GDM1 (cell line): Measurements from ENCODE around the gene ACKR3.

Experiments used
- DNase-seq: peaks from one replicate; lab custom pipeline; 2025; lab: John Stamatoyannopoulos, UW

Gene ACKR3

DNA sequence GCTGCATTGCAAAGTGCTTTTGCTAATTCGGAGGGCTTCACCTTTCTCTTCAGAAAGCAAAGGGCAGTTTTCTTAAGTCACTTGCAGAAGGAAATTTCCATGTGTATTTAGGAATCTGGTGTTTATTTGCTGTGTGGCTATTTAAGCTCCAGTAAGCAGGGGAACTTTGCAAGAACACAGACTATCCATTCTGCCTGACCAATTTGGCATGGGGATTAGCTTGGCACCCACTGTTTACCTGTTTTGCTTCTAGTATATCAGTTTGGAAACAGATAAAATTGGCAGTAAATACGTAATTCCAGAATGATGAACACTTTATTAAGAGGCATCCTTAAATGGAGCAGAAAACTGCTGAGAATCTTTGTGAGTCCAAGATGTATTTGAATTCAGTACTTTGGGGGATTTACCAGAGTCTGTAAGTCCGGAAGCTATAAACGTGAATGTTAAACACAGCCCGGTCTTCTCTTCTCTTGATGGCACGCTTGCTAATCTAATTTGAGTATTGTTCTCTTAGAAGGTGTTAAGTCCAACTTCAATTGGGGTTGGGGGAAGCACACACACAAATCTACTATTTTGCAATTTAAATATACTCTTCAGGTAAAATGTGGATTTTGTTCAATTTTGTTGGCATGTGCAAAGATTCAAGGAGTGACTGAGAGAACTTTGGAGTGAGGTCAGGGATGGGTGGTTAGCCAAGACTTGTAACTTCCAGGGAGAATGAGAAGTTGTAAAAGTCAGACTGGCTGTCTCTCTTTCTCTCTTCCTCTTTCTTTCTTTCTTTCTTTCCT is 650 bp downstream of the ACKR3 start:
- DNase-seq: no peak

DNA sequence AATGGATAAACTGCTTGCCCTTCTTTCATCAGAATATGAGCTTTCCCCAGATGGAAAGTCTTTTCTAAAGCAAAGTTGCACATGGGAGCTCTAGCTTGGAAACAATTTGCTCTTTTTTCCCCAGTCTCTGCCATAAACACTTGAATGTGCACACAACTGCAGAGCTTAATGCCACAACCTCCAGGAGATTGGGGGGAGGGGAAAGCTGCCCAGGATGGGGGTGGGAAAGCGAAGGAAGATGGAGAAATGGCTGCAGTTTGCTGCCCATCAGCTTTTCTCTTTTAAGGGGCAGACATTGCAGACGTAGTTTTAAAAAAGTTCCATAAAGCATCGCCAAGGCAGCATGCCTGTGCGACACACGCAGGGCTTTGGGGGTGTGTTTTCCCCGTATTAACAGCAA is 1.5 kb downstream of the ACKR3 start:
- DNase-seq: no peak

DNA sequence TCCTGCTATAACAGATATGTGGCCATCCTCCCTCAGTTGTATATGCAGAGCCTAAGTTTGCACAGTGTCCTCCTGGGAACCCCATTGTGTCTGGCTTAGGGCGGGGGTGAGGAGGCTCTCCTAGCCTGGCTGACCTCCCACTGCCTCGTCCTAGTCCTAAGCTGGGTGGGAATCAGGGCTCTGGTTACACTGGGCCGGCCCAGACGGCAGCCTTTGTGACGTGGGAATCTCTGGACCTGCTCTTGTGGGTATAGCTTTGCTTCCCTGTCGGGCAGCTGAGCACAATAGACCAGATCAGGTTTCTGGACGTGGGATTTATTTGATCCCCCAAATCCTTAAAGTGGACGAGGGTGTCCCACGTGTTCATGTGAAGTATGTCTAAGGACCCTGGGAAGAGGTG is 2.9 kb downstream of the ACKR3 start:
- no peak for DNase-seq

DNA sequence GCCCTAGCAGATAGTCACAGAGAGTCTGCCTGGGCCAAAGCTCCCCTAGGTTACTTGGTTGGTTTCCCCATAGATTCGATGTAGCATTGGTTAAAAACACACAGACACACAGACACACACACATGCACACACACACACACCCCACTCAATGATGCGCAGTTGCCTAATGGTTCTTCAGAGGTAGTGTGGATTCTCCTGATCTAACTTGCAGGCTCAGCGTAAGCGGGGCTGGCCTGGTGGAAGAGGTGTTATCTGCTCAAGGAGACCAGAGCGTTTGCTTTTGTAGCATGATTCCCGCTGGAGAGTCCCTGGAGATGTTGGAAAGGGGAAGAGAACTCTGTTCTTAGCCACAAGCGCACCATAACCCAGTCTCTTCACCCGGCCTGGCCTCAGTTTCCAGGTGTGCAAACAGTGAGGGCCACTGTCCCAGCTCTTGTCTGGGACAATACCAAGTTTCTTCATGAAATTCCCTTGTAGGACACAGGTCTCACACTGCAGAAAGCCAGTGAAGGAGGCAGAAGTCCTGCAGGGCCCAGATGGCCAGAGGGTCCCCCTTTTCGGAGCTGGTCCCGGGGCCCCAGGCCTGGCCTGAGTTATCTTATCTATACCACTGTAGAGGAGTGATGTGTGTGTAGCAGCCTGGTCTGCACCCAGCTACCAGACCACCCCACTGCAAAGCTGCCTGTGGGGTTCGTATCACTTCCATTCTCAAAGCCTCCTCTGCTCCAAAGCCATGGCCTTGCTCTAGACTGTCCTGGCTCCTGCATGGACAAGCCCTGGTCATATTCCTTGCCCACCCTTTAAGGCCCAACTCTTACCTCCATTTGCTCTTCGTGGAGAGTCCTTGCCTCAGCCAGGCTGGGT is 3.7 kb downstream of the ACKR3 start:
- no peak for DNase-seq

DNA sequence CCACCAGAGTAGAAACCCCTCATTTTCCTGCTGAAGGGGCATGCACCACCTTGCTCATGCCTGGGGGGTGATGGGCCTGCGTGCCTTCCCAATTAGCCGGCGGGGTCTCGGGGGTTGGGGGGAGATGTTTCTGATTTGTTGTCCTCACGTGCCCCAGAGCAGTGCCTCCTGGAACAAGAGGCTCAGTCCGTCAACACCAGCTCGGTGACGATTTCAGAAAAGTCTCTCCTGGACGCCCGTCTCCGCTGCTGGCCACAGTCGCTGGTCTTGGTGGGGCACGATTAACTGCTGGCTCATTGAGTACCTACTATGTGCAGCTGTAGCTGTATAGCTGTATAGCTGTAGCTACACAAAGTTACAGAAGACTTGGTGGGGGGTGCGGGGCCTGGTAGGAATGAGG is 4.4 kb downstream of the ACKR3 start:
- no peak for DNase-seq

DNA sequence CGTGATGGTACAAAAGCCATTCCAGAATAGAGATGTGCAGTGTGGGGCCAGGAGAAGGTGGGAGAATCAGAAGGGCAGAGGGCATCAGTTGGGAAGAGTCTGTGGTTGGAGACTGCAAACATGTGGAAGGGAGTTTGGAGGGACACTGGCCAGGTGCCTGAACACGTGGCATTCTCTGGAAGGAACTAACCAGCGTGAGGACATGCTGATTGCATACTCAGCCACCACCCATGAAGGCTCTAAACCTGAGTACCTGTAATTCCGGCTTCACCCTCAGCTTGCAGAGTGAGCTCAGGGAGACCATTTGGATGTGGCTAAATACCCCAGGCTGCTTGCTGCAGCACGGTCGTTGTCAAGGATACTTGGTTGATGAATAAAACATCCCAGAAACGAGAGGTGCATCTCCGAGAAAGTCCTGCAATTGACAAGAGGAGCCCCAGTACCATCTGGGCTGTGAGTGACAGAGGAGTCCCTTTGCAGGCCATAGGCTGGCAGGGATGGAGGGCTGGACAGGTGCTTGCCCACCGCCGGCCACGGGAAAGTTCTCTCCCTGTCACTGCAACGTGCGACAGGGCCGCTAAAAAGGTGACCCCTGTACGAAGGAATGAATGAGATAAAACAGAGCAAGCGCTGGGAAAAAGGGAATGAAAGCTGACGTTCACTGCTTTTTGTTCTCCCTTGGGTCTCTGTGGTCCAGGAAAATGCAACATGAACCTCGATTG is 5.0 kb downstream of the ACKR3 start:
- no peak for DNase-seq

DNA sequence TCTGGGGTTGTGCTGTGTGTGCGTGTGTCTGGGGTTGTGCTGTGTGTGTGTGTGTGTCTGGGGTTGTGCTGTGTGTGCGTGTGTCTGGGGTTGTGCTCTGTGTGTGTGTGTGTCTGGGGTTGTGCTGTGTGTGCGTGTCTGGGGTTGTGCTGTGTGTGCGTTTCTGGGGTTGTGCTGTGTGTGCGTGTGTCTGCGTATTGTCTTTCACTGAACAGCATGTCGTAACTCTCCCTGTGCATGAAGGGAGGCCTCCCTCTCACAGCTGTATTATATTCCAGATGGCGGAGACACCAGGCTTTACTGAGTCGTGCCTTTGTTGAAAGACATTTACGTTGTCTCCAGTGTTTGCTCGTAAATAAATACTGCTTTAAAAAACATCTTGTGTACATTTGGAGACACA is 5.9 kb downstream of the ACKR3 start:
- no peak for DNase-seq

DNA sequence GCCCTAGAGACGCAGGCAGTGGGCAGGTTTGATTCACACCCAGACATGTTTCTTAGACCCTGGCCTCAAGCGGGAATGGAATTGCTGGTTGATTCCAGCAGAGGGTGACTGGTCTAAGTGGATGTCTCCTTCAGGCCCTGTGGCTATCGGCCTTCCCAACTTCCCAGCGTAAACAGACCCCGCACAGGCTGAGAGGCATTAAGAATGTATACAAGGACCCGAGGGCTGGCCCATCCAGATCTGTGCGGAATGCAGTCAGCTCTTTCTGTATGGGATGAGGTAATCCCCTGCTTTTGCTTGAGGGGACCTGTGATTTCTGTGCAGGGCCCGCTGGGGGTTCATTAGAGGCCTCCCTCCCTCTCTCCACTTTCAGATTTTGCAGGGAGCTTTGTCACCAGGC is 6.5 kb downstream of the ACKR3 start:
- no peak for DNase-seq

DNA sequence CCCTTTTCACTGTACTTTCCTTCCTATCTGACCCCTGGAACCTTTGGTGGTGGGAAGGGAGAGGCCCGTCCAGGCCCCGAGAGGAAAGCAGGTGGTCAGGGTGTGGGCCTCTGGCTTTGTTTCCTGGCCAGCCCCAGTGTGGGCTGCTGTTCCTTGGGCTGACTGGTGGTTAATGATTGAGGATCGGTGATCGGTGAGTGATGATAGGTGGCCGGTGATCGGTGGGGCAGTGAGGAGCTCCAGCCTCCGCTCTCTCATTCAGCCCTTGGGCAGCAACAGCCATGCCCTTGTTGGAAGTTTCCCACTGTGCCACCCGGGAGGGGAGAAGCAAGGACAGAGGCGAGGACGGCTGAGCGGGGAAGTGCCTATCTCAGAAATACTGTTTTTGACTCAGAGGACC is 7.3 kb downstream of the ACKR3 start:
- DNase-seq: no peak

DNA sequence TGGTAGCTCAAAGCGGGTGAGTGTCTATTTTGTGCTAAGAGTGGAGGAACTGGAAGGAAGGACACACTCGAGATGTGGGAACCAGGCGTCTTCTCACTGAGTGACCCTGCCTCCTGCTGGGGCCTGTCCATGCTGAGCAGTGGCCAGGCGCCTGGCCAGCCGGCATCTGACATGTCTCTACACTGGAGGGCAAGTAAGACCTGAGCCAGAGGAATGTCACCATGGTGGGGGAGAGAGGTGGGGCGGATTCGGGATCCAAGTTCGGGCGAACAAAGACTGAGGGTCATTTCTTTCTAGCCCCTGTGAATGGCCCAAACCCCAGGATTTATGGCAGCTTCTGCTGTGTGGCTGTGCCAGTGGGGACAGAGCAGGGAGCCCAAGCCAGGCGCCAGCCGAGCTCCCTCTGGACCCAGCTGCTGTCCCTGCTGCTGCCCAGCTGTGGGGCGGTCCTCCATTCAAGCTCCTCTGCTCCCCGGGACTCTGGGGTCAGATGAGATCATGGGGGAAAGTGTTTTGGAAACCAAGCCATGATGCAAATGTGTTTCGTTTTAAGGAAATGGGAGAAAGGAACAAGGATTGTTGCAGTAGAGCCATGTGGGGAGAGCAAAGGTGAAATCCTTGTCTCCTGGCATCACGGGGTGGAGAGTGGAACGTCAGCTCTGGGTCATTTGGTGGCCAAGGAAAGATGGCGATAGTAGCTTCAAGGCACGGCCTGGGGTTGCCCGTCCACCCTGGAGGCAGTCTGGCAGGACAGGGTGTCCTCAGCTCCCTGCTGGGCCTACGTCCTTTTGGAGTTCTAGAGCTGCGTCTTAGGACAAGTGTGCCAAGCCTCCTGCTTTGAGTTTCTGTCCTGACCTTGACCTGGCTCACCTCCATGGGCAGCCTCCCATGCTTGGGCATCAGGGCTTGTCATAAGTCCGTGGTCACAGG is 8.1 kb downstream of the ACKR3 start:
- no peak for DNase-seq

DNA sequence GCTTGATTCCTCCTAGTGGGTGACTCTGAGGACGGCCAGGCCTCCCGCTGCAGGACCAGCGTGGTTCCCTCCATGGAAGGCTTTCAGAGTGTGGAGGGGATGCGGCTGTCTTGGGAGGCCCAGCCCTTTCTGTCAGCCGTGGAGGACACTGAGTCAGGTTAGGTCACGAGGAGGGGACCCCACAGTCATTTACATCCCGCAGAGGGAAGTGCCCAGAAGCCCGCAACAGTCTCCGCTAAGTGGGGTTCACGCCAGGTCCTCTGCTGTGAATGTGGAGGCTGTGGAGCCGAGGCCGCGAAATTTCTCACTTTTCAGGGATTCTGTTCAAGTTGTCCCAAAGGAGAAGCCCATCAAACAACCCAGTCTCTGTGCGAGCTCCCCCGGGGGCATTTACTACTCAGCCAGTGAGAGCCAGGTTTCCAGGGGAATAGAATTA is 8.8 kb downstream of the ACKR3 start:
- DNase-seq: no peak

DNA sequence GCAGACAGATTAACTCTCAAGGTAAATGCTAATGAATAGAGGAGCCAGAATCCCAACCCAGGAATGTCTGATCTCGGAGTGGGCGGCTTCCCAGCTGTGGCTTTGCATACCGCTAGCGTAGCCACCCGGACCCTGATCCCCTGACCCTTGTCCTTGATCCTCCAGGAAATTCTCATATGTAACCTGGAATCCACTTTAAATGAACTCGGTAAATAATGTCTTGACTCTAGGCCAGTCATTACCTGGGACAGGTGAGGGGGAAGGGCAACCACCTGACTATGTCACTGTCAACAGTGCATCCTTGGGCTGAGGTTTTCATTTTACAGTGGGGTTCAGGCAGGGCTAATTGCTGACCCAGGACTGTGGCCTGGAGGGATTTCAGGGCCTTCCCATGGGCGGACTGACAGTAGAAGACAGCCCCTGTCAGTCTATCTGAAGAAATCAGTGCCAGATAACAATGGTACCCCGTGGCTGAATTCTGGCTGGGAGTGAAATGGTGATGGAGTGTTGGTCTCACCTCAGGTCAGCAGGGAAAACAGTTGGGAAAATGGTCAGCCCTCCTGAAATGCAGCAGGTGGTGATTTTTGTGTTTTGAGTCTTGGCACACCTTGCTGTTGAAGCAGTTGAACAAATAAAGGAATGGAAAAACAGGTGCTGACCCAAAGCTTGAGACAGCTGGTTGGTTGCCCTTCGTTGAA is 9.6 kb downstream of the ACKR3 start:
- DNase-seq: no peak

DNA sequence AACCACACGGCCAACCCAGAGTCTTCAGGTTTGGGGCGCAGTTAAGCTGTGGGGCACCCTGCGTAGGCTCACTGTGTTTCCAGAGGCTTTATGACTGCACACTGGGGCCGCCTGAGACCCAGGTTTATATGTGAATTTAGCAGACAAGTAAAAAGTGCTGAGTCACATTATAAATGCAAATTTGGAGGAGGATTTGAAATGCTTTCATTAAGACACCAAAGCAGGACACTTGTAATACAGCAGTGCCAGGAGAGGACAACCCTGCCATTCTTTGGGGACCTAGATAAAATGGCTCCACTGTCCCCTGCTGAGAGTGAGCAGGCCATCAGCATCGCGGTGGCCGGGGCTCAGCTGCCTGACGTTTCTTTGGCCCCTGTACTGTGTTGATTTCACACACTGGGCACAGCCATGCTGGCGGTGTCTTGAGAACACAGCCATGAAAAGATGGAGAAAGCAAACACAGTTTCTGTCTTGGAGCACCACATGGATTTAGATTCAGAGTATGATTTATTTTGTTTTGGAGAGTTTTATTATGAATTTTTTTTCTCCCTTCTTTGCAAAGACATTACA is 10.2 kb downstream of the ACKR3 start:
- no peak for DNase-seq

DNA sequence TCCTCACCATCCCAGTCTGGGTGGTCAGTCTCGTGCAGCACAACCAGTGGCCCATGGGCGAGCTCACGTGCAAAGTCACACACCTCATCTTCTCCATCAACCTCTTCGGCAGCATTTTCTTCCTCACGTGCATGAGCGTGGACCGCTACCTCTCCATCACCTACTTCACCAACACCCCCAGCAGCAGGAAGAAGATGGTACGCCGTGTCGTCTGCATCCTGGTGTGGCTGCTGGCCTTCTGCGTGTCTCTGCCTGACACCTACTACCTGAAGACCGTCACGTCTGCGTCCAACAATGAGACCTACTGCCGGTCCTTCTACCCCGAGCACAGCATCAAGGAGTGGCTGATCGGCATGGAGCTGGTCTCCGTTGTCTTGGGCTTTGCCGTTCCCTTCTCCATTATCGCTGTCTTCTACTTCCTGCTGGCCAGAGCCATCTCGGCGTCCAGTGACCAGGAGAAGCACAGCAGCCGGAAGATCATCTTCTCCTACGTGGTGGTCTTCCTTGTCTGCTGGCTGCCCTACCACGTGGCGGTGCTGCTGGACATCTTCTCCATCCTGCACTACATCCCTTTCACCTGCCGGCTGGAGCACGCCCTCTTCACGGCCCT is 11.2 kb downstream of the ACKR3 start:
- DNase-seq: no peak

DNA sequence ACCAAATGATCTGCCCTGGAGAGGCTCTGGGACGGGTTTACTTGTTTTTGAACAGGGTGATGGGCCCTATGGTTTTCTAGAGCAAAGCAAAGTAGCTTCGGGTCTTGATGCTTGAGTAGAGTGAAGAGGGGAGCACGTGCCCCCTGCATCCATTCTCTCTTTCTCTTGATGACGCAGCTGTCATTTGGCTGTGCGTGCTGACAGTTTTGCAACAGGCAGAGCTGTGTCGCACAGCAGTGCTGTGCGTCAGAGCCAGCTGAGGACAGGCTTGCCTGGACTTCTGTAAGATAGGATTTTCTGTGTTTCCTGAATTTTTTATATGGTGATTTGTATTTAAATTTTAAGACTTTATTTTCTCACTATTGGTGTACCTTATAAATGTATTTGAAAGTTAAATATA is 11.9 kb downstream of the ACKR3 start:
- DNase-seq: no peak

DNA sequence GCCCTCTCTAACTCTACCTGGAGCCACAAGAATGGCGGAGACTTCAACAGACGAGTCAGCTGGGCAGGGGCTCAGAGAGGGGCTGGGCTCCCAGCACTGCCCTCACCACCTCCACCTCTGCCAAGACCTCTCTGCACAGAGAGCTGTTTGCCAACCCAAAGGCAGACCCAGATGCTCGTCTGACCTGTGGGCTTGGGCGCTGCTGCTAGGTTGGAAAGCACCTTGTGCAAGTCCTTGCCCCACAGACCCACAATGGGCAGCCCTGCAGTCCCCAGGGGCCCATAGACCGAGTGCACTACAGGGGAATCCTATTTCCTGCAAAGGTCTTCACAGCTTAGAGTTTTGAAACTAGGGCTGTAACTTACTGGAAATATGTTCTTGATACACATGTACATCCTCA is 13.3 kb downstream of the ACKR3 start:
- no peak for DNase-seq

DNA sequence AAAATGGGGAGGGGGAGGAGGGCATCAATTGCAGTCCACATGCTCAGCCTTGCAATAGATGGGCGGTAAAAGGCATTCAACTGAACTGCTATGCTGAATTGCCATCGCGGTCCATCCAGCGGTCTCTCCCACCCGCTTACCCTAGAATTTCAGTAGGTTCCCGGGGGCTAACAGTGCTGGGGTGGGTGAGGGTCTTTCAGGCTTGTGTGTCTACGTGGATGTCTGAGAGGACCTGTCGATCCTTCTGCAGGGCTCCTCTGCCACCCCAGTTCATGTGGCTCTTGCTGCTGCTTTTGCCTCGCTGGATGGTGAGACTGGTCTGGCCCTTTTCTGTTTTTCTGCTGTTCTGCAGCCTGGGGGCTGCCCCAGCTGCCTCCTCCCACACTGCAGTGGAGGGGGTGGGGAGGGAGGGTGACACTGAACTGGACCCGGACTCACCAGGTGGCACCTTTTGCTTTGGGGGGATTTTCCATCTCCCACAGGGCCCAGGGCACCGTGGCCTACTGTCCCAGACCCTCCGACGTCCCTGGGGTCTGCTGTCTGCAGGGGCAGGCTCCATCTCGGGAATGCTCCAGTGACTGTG is 14.1 kb downstream of the ACKR3 start:
- DNase-seq: no peak

DNA sequence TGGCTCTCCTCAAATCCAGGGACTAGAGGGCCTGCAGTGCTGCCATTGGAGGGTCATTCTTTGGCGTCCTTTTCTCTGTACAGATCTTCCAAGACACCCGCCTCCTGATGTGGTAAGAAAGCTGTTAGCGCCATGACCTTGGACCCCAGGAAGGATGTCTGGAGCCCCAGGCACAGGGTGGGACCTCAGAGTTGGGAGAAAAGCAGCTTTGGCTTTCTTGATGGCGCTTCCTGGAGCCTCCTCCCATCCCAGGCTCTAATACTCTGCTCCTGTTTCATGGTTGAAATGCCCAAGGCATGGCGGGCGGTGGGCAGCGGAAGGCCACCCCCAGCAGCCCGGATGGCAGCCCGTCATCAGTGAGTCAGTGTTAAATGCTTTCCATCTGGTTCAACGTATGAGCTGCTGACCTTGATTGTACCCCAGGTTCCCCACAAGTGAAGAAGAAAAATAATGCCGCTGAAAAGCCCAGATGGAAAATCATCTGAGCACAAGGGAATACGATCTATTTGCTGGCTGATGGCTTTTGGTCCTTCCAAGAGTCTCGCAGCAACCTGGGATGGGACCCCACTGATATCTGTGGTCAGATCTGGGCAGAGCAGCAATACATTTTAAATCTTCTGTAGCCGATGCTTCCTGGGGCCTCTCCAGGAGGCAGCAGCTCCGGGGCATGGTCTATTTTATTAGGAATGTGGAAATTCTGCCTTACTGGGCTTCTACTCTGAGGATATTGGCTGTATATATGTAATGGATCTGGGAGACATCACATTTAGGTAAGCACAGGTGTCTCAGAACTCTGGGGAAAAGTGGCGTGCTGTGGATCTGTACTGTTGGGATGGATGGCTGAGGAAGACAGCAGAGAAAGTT is 15.1 kb downstream of the ACKR3 start:
- no peak for DNase-seq

DNA sequence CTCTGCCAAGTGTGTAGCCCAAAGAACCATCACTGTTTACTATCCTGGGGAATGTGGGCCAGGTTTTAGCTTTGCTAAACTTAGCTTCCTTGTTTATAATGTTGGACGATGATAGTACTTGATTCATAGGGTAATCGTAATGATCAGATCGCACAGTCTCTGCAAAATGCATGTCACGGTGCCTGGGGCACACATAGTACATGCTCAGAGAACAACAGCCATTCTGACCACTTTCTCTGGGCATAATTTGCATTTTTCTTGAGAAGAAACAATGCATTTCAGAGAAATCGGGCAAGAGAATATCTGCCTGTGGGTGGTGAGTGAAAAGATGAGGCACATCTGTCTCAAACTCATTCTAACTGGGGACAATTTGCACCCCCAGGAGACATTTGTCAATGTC is 16.3 kb downstream of the ACKR3 start:
- DNase-seq: no peak
